ENCODE data around the gene HNRNPH1.
"Not testable (repeated sequence)": the region's sequence is repeated elsewhere in the genome, so short reads cannot be mapped to it uniquely, and the experiment has no call there.

DNA sequence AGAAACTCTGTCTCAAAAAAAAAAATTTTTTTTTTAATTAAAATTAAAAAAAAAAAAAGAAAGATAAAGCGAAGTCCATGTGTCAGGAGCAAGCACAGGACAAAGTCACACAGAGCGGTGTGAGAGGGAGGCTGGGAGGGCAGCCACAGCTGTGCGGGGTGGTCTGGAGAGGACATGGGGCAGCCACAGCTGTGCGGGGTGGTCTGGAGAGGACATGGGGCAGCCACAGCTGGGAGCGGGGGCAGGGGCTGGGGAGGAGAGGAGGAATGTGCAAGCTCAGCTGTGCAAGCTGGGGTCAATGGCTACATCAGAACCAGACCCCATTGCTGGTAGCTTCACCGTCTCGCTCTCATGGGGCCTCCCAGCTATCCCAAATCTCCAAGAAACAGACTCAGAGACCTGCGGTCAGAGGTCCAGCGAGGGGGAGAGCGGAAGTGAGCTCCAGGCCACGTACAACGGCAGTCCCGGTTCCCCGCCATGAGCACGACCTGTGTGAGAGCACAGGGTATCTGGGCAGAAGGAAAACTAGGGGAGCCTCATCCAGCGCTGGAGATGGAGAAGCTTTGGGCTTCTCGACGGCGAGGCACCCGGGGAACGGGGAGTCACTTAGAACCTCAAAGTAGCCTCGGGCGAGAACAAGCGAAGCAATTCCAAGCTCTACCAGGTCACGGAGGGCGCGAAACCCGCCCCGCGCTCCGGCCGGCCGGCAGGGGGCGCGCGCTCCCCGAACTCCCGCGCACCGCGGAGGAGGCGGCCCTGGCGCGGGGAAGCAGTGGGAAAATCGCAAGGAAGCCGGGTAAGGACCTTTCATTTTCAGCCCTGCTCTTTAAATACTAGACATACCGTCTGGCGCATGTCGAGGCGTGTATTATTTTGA, 34.1 kb upstream of the HNRNPH1 start:
- TF ChIP-seq POLR2AphosphoS5, POLR2A (IDR thresholded peaks at IDR 0.05): not testable (repeated sequence)
- TF ChIP-seq, protein P1, sequence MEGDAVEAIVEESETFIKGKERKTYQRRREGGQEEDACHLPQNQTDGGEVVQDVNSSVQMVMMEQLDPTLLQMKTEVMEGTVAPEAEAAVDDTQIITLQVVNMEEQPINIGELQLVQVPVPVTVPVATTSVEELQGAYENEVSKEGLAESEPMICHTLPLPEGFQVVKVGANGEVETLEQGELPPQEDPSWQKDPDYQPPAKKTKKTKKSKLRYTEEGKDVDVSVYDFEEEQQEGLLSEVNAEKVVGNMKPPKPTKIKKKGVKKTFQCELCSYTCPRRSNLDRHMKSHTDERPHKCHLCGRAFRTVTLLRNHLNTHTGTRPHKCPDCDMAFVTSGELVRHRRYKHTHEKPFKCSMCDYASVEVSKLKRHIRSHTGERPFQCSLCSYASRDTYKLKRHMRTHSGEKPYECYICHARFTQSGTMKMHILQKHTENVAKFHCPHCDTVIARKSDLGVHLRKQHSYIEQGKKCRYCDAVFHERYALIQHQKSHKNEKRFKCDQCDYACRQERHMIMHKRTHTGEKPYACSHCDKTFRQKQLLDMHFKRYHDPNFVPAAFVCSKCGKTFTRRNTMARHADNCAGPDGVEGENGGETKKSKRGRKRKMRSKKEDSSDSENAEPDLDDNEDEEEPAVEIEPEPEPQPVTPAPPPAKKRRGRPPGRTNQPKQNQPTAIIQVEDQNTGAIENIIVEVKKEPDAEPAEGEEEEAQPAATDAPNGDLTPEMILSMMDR (IDR thresholded peaks at IDR 0.05 in 8 of 11, conservative IDR thresholded peaks at IDR 0.05 in 3 of 11): peak in 2 of 11 experiments; percentile 17 to 28

Measured in spleen (tissue), 7 donors.